ENCODE data around the gene FZD7. TPM values are rescaled to one million over a fixed set of nuclear protein-coding genes. Genes with fewer than 3 reads are reported as not detected.

Gene FZD7
- total RNA-seq, 6 experiments from 2014 or later: 0.48 to 1.4 (median 0.65) TPM

GRCh38 chr2:201996006-201996405 is 37.6 kb upstream of the FZD7 start:
- WGBS (ENCODE audit: insufficient coverage, low coverage, low lambda C conversion rate, missing lambda C conversion rate): 30% methylated on average over 2 of the region's 11 CpGs
- intact Hi-C loops (cut with DNase I): no loop called here
- H3K9me3 ChIP-seq: no peaks in the 10 kb centered on the region
- H3K4me3 ChIP-seq: no peak overlapping the region
- no peak for TF ChIP-seq POLR2A (IDR thresholded peaks at IDR 0.05)
- no peak overlapping the region for H3K27ac ChIP-seq
- ATAC-seq (no peak), DNase-seq (no peak)
- no peaks in the 10 kb centered on the region for H3K36me3 ChIP-seq
- H3K27me3 ChIP-seq: no peaks in the 10 kb centered on the region
- no peaks in the 10 kb centered on the region for H3K4me1 ChIP-seq

GRCh38 chr2:201996679-201997314 is 36.9 kb upstream of the FZD7 start:
- WGBS (ENCODE audit: insufficient coverage, low coverage, low lambda C conversion rate, missing lambda C conversion rate): 31% methylated on average over 8 of the region's 8 CpGs
- Histone ChIP-seq H3K27me3 (no peaks in the 10 kb centered on the region), H3K4me3 (no peak overlapping the region), H3K9me3 (no peaks in the 10 kb centered on the region), H3K4me1 (no peaks in the 10 kb centered on the region), H3K27ac (no peak overlapping the region), H3K36me3 (no peaks in the 10 kb centered on the region)
- no peak for TF ChIP-seq POLR2A (IDR thresholded peaks at IDR 0.05)
- TF ChIP-seq CTCF (IDR thresholded peaks at IDR 0.05): no peak
- ATAC-seq: no peak
- no peak for DNase-seq
- intact Hi-C loops (cut with DNase I): no loop called here

- H3K36me3 ChIP-seq: no peaks in the 10 kb centered on the region
- ATAC-seq (no peak), DNase-seq (no peak)
- intact Hi-C loops (cut with DNase I): no loop called here
- 93% methylated on average over 3 of the region's 7 CpGs for WGBS (ENCODE audit: insufficient coverage, low coverage, low lambda C conversion rate, missing lambda C conversion rate)
- no peak overlapping the region for H3K4me3 ChIP-seq
- no peaks in the 10 kb centered on the region for H3K9me3 ChIP-seq
- no peaks in the 10 kb centered on the region for H3K4me1 ChIP-seq
- no peak overlapping the region for H3K27ac ChIP-seq
- TF ChIP-seq CTCF (IDR thresholded peaks at IDR 0.05): no peak
- TF ChIP-seq POLR2A (IDR thresholded peaks at IDR 0.05): no peak
- no peaks in the 10 kb centered on the region for H3K27me3 ChIP-seq
Observed at GRCh38 chr2:201999279-201999678, 34.4 kb upstream of the FZD7 start.

GRCh38 chr2:202001826-202002225 is 31.8 kb upstream of the FZD7 start:
- TF ChIP-seq POLR2A (IDR thresholded peaks at IDR 0.05): no peak
- no peaks in the 10 kb centered on the region for H3K36me3 ChIP-seq
- no peaks in the 10 kb centered on the region for H3K27me3 ChIP-seq
- no peak overlapping the region for H3K4me3 ChIP-seq
- DNase-seq: no peak
- no peaks in the 10 kb centered on the region for H3K9me3 ChIP-seq
- 84% methylated on average over 2 of the region's 2 CpGs for WGBS (ENCODE audit: insufficient coverage, low coverage, low lambda C conversion rate, missing lambda C conversion rate)
- H3K4me1 ChIP-seq: no peaks in the 10 kb centered on the region
- no peak overlapping the region for H3K27ac ChIP-seq
- no peak for ATAC-seq
- intact Hi-C loops (cut with DNase I): no loop called here

- 62% methylated on average over 6 of the region's 6 CpGs for WGBS (ENCODE audit: insufficient coverage, low coverage, low lambda C conversion rate, missing lambda C conversion rate)
- no peak overlapping the region for H3K4me3 ChIP-seq
- no peak for TF ChIP-seq POLR2A (IDR thresholded peaks at IDR 0.05)
- no peak for TF ChIP-seq CTCF (IDR thresholded peaks at IDR 0.05)
Observed at GRCh38 chr2:202002381-202002780, 31.3 kb upstream of the FZD7 start.

More at GRCh38 chr2:202002381-202002780, 31.3 kb upstream of the FZD7 start:
- no peak overlapping the region for H3K27ac ChIP-seq
- ATAC-seq (no peak), DNase-seq (no peak)
- H3K4me1 ChIP-seq: no peaks in the 10 kb centered on the region
- intact Hi-C loops (cut with DNase I): no loop called here
- H3K27me3 ChIP-seq: no peaks in the 10 kb centered on the region
- no peaks in the 10 kb centered on the region for H3K9me3 ChIP-seq
- H3K36me3 ChIP-seq: no peaks in the 10 kb centered on the region

All from right lobe of liver (tissue), 6 donors.